ENCODE measurements around the gene PET117.
"Not testable (repeated sequence)": the region's sequence is repeated elsewhere in the genome, so short reads cannot be mapped to it uniquely, and the experiment has no call there.

PET117 gene

GRCh38 chr20:18164356-18164755 is 26.7 kb downstream of the PET117 start:
- DNase-seq, result peak; percentile 2

- no peak for DNase-seq
Observed at GRCh38 chr20:18165553-18165952, 27.9 kb downstream of the PET117 start.

- DNase-seq, result no peak
Observed at GRCh38 chr20:18166241-18166881, 28.7 kb downstream of the PET117 start.

GRCh38 chr20:18166950-18167349 is 29.3 kb downstream of the PET117 start:
- DNase-seq, result no peak

- no peak for DNase-seq
Observed at GRCh38 chr20:18172379-18172778, 34.7 kb downstream of the PET117 start.

- no peak for DNase-seq
Observed at GRCh38 chr20:18174906-18175683, 37.4 kb downstream of the PET117 start.

GRCh38 chr20:18176318-18176785 is 38.7 kb downstream of the PET117 start:
- peak; percentile 11 for DNase-seq

GRCh38 chr20:18180366-18180765 is 42.7 kb downstream of the PET117 start:
- DNase-seq, result not testable (repeated sequence)

GRCh38 chr20:18180815-18181214 is 43.2 kb downstream of the PET117 start:
- no peak for DNase-seq

- DNase-seq, result no peak
Observed at GRCh38 chr20:18187020-18187419, 49.4 kb downstream of the PET117 start.

- no peak for DNase-seq
Observed at GRCh38 chr20:18188434-18188833, 50.8 kb downstream of the PET117 start.

GRCh38 chr20:18190338-18191233 is 52.9 kb downstream of the PET117 start:
- no peak for DNase-seq

GRCh38 chr20:18191306-18191705 is 53.6 kb downstream of the PET117 start:
- no peak for DNase-seq

Measured in fibroblast of skin of back (primary cell).